ENCODE data around the gene CYP8B1. TPM values are rescaled to one million over a fixed set of nuclear protein-coding genes. Genes with fewer than 3 reads are reported as not detected.

CYP8B1 gene
- total RNA-seq, 3 donors from 2014 or later = not detected

- H3K4me1 ChIP-seq (ENCODE audit: low read depth) = peaks cover 20% of the 10 kb centered on the region
- intact Hi-C loops (cut with DNase I, micrococcal nuclease) = no loop called here
- peak overlapping the region; percentile 1 for H3K4me3 ChIP-seq
- H3K9me3 ChIP-seq = no peaks in the 10 kb centered on the region
- ATAC-seq (peak; percentile 37), DNase-seq (no peak)
- no peak for TF ChIP-seq CTCF (IDR thresholded peaks at IDR 0.05)
- H3K36me3 ChIP-seq (ENCODE audit: low read depth) = no peaks in the 10 kb centered on the region
These were observed 48.7 kb downstream of the CYP8B1 start for GRCh38 chr3:42827023-42827422.

GRCh38 chr3:42826141-42826540 is 49.5 kb downstream of the CYP8B1 start:
- DNase-seq (no peak), ATAC-seq (no peak)
- Histone ChIP-seq H3K4me1 (ENCODE audit: low read depth) (peaks cover 20% of the 10 kb centered on the region), H3K36me3 (ENCODE audit: low read depth) (no peaks in the 10 kb centered on the region), H3K9me3 (no peaks in the 10 kb centered on the region), H3K4me3 (no peak overlapping the region)
- TF ChIP-seq CTCF (IDR thresholded peaks at IDR 0.05) = no peak
- intact Hi-C loops (cut with DNase I, micrococcal nuclease) = no loop called here

- no peak for ATAC-seq
- DNase-seq = no peak
- intact Hi-C loops (cut with DNase I, micrococcal nuclease) = no loop called here
- peaks cover 19% of the 10 kb centered on the region for H3K4me1 ChIP-seq (ENCODE audit: low read depth)
- no peaks in the 10 kb centered on the region for H3K9me3 ChIP-seq
- no peak overlapping the region for H3K4me3 ChIP-seq
- no peaks in the 10 kb centered on the region for H3K36me3 ChIP-seq (ENCODE audit: low read depth)
- no peak for TF ChIP-seq CTCF (IDR thresholded peaks at IDR 0.05)
These were observed 52.3 kb downstream of the CYP8B1 start for GRCh38 chr3:42823351-42823750.

- intact Hi-C loops (cut with DNase I, micrococcal nuclease) = no loop called here
- DNase-seq (no peak), ATAC-seq (no peak)
- Histone ChIP-seq H3K4me3 (no peak overlapping the region), H3K4me1 (ENCODE audit: low read depth) (peaks cover 21% of the 10 kb centered on the region), H3K9me3 (no peaks in the 10 kb centered on the region), H3K36me3 (ENCODE audit: low read depth) (no peaks in the 10 kb centered on the region)
- no peak for TF ChIP-seq CTCF (IDR thresholded peaks at IDR 0.05)
These were observed 52.9 kb downstream of the CYP8B1 start for GRCh38 chr3:42822828-42823227.

Other genes with a start within 250 kb of the CYP8B1 start
- gene ZBTB47, start 222.2 kb downstream of the CYP8B1 start, total RNA-seq = 10 to 100 TPM in 2 of 3 donors, 1 to 10 TPM in 1; 3.1 to 45.5 (median 12.4) TPM
- not detected for gene KLHL40, start 190.3 kb downstream of the CYP8B1 start, total RNA-seq
- under 1 TPM in 1 of 3 donors, not detected in 2; 0.70 TPM for gene HHATL, start 173.1 kb downstream of the CYP8B1 start, total RNA-seq
- 1 to 10 TPM; 2.2 to 3.3 (median 3.0) TPM for gene CCDC13, start 102.6 kb downstream of the CYP8B1 start, total RNA-seq
- gene HIGD1A, start 71.4 kb downstream of the CYP8B1 start, total RNA-seq = 100 to 1,000 TPM; 174 to 468 (median 368) TPM
- gene ACKR2, start 66.4 kb downstream of the CYP8B1 start, total RNA-seq = 10 to 100 TPM in 2 of 3 donors, 1 to 10 TPM in 1; 4.7 to 13.1 (median 10.4) TPM
- 10 to 100 TPM in 2 of 3 donors, 1 to 10 TPM in 1; 6.7 to 14.4 (median 13.6) TPM for gene ZNF662, start 30.3 kb upstream of the CYP8B1 start, total RNA-seq
- 10 to 100 TPM in 1 of 3 donors, 1 to 10 TPM in 2; 1.2 to 10.0 (median 3.6) TPM for gene GASK1A, start 103.4 kb upstream of the CYP8B1 start, total RNA-seq
- 10 to 100 TPM in 1 of 3 donors, 1 to 10 TPM in 2; 2.8 to 12.6 (median 4.9) TPM for gene POMGNT2, start 230.2 kb upstream of the CYP8B1 start, total RNA-seq

All from mucosa of descending colon (tissue), 3 donors.